Small intestine (tissue), 7 donors: ENCODE measurements around the gene DEFB123. TPM values are rescaled to one million over a fixed set of nuclear protein-coding genes. Genes with fewer than 3 reads are reported as not detected.
"Not testable (repeated sequence)": the region's sequence is repeated elsewhere in the genome, so short reads cannot be mapped to it uniquely, and the experiment has no call there.

Experiments
- DNase-seq, 2 donors: peaks; one replicate each; pipeline versions ENCODE4 v3.0.0 to v3.0.0-alpha.2; 2013
- FAIRE-seq: peaks from 2 replicates; lab custom pipeline; 2012; peaks lifted over from hg19 to GRCh38; lab: Jason Lieb, UNC
- H3K27ac ChIP-seq, 3 donors: one replicate each; pipeline ENCODE4 v1.5.1; 2013; ENCODE audit warnings: low read length in 2 of 3, mild to moderate bottlenecking in 2 of 3, control low read depth in 1 of 3, inconsistent platforms in 1 of 3, low read depth in 1 of 3, moderate library complexity in 1 of 3
- H3K27me3 ChIP-seq, 3 donors: one replicate each; pipeline ENCODE4 v1.6.1; 2013; ENCODE audit warnings: low read length in 3 of 3, inconsistent platforms in 1 of 3; ENCODE audit not compliant: control insufficient read depth in 3 of 3, insufficient read depth in 3 of 3
- H3K36me3 ChIP-seq, 3 donors: one replicate each; pipeline ENCODE4 v1.6.1; 2013; ENCODE audit warnings: low read length in 3 of 3, inconsistent platforms in 1 of 3, low read depth in 1 of 3, mild to moderate bottlenecking in 1 of 3, moderate library complexity in 1 of 3; ENCODE audit not compliant: control insufficient read depth in 3 of 3, insufficient read depth in 2 of 3
- H3K4me1 ChIP-seq, 3 donors: one replicate each; pipeline ENCODE4 v1.6.1; 2013; ENCODE audit warnings: low read length in 2 of 3, inconsistent platforms in 1 of 3, low read depth in 1 of 3, mild to moderate bottlenecking in 1 of 3, moderate library complexity in 1 of 3; ENCODE audit not compliant: control insufficient read depth in 3 of 3, insufficient read depth in 2 of 3
- H3K4me3 ChIP-seq, 3 donors: one replicate each; pipeline ENCODE4 v1.5.1; 2013; ENCODE audit warnings: low read length in 3 of 3, control low read depth in 1 of 3, inconsistent platforms in 1 of 3, low read depth in 1 of 3, mild to moderate bottlenecking in 1 of 3, moderate library complexity in 1 of 3
- H3K9me3 ChIP-seq, 2 donors: one replicate each; pipeline ENCODE4 v1.6.1; 2013; ENCODE audit warnings: low read depth in 1 of 2, low read length in 1 of 2; ENCODE audit not compliant: control insufficient read depth in 2 of 2, insufficient read depth in 1 of 2
- WGBS, 3 donors: extraction: QIAGEN DNeasy Blood & Tissue Kit; methylation state at CpG; one replicate each; pipeline ENCODE4 v1.1.7; 2013; 5-methylcytosine and 5-hydroxymethylcytosine counted together
- polyA plus RNA-seq, 4 donors: library from polyadenylated mRNA; stranded (reverse) in 3 of 4; unstranded in 1 of 4; fragments of 200-250 nt in 3 of 4; fragments of 120-200 nt in 1 of 4; gene quantifications; one replicate each; pipeline versions ENCODE4 v1.2.1 to v1.2.3, GENCODE V29; 2013
- donor health status: healthy with polysubstance abuse.
- donor health status: control.
- donor health status: control.
- donor health status: Bipolar disorder and iron deficiency.
- donor health status: healthy.

Gene DEFB123
- polyA plus RNA-seq, 4 donors, result not detected

DNA sequence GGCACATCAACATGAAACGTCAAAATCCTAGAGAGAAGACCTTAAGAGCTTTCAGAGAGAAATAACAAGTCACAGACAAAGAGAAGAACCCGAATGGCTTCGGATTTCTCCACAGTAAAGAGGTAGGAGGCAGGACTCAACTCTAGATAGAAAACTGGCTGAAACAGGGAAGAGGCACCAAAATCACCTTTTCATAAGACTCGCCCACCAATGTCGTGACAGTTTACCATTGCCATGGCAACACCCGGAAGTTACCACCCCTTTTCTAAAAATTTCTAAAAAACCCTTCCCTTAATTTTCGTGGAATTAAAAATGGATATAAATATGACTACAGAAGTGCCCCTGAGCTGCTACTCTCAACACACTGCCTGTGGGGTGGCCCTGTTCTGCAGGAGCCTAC, 22.1 kb upstream of the DEFB123 start:
- Histone ChIP-seq H3K4me3 (no peak overlapping the region), H3K27ac (no peak overlapping the region), H3K36me3 (no peaks in the 10 kb centered on the region), H3K27me3 (no peaks in the 10 kb centered on the region), H3K4me1 (no peaks in the 10 kb centered on the region), H3K9me3 (peaks cover 0 to 8% of the 10 kb centered on the region in 2 donors)
- 81 to 87% (median 82%) methylated on average over 7 of the region's 7 CpGs for WGBS, 3 donors
- FAIRE-seq (no peak), DNase-seq (no peak)

DNA sequence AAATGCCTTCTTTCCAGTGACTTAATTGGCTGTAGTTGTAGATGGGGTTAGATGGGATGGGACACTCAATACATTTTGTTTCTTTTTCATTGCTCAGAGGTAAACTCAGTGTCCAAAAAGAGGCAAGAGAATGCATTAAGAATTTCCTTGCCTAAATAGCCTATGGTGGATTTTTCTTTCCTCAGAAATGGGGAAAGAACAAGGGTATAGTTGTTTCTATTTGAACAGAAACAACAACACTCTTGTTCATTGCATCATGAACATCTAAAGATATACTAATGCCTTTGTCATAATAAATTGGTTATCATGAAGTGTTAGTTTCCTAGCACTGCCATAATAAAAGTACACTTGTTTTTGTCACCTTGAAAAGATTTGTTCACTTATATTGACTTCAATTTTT, 14.6 kb upstream of the DEFB123 start:
- H3K4me1 ChIP-seq, result no peaks in the 10 kb centered on the region
- no peaks in the 10 kb centered on the region for H3K36me3 ChIP-seq
- no peak overlapping the region for H3K27ac ChIP-seq
- no peak overlapping the region for H3K4me3 ChIP-seq
- DNase-seq, result no peak
- no peak for FAIRE-seq
- peaks cover 0 to 13% of the 10 kb centered on the region in 2 donors for H3K9me3 ChIP-seq
- H3K27me3 ChIP-seq, result no peaks in the 10 kb centered on the region

DNA sequence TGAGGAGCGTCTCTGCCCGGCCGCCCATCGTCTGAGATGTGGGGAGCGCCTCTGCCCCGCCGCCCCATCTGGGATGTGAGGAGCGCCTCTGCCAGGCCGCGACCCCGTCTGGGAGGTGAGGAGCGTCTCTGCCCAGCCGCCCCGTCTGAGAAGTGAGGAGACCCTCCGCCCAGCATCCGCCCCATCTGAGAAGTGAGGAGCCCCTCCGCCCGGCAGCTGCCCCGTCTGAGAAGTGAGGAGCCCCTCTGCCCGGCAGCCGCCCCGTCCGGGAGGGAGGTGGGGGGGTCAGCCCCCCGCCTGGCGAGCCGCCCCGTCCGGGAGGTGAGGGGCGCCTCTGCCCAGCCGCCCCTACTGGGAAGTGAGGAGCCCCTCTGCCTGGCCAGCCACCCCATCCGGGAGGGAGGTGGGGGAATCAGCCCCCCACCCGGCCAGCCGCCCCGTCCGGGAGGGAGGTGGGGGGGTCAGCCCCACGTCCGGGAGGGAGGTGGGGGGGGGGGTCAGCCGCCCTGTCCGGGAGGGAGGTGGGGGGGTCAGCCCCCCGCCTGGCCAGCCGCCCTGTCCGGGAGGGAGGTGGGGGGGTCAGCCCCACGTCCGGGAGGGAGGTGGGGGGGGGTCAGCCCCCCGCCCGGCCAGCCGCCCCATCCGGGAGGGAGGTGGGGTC, 13.4 kb upstream of the DEFB123 start:
- H3K27me3 ChIP-seq, H3K36me3 ChIP-seq, H3K27ac ChIP-seq, H3K4me1 ChIP-seq, H3K4me3 ChIP-seq, DNase-seq, FAIRE-seq: not testable (repeated sequence)
- 90 to 100% methylated on average over 6 to 42 of the region's 48 CpGs; no CpG with 5 or more reads in 1 of the 3 donors for WGBS, 3 donors
- peaks cover 0 to 13% of the 10 kb centered on the region in 2 donors for H3K9me3 ChIP-seq

DNA sequence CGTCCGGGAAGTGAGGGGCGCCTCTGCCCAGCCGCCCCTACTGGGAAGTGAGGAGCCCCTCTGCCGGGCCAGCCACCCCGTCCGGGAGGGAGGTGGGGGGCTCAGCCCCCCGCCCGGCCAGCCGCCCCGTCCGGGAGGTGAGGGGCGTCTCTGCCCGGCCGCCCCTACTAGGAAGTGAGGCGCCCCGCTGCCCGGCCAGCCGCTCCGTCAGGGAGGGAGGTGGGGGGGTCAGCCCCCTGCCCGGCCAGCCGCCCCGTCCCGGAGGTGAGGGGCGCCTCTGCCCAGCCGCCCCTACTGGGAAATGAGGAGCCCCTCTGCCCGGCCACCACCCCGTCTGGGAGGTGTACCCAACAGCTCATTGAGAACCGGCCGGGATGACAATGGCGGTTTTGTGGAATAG, 12.9 kb upstream of the DEFB123 start:
- not testable (repeated sequence) for H3K4me1 ChIP-seq, DNase-seq, H3K27ac ChIP-seq, H3K36me3 ChIP-seq, H3K4me3 ChIP-seq, FAIRE-seq, H3K27me3 ChIP-seq
- WGBS, 3 donors, result 91 to 97% (median 93%) methylated on average over 16 to 31 of the region's 31 CpGs
- peaks cover 0 to 13% of the 10 kb centered on the region in 2 donors for H3K9me3 ChIP-seq

DNA sequence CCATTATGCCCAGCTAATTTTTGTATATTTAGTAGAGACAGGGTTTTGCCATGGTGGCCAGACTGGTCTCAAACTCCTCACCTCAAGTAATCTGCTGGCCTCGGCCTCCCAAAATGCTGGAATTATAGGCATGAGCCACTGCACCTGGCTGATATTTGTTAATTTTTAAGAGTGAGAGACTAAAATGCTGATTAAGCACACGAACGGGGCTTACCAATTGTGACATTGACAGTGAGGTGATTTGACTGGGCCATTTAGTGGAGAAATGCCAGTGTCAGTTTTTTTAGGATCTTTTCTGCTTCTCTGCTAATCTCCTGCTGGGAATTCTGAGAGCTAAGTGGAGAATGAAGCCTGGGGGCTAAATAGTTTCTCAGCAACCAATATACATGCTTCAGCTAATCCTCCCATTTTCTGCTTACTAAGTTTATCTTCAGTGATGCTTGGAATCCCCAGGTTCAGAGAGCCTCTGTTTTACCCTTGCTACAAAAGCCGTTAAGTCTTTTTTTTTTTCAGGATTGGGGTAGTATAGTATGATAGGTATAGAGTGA, 9.8 kb upstream of the DEFB123 start:
- peaks cover 0 to 3% of the 10 kb centered on the region in 2 donors for H3K9me3 ChIP-seq
- WGBS, 3 donors, result 58 to 65% (median 61%) methylated on average over 4 of the region's 4 CpGs
- FAIRE-seq, result no peak

DNA sequence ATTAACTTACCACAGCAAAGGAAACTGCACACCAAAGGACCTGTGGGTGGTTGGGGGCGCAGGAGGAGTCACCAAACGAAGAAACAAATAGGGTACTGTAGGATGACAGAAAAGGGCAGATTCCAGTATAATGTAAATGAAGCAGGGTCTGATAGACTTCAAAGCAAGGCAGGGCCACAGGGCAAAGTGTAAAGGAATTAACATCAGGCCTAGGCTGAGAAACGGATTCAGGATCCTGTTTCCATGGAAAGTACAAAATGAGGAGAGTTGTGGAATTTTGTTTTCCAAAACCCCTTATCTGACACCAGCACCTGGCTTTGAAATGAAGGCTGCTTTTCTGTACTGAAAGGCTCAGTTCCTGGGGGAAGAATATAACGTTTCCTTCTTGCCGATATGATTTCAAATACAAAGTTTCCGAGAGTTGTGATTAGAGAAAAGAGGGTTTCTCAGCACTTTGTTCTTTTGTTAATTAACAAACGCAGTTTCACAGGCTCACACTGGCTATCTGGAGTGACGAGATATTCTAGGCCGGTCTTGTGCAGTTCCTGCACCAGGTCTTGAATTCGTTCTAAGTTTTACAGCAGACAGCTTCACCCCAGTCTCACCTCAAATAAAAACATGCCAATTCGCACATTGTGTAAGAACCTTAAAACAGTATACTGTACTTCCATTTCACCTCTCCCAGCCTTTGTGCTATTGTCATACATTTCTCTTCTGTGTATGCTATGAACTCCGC, 5.8 kb downstream of the DEFB123 start:
- Histone ChIP-seq H3K4me3 (no peak overlapping the region), H3K27me3 (no peaks in the 10 kb centered on the region), H3K9me3 (no peaks in the 10 kb centered on the region), H3K4me1 (no peaks in the 10 kb centered on the region), H3K36me3 (no peaks in the 10 kb centered on the region), H3K27ac (no peak overlapping the region)
- DNase-seq, result no peak
- FAIRE-seq, result no peak
- WGBS, 3 donors, result 73 to 76% (median 74%) methylated on average over 12 of the region's 12 CpGs

More for the DNA sequence above, 9.8 kb upstream of the DEFB123 start:
- Histone ChIP-seq H3K4me3 (no peak overlapping the region), H3K36me3 (no peaks in the 10 kb centered on the region), H3K4me1 (no peaks in the 10 kb centered on the region), H3K27me3 (peaks cover 0 to 1% (median 0%) of the 10 kb centered on the region in 3 donors), H3K27ac (no peak overlapping the region)
- DNase-seq, result no peak

DNA sequence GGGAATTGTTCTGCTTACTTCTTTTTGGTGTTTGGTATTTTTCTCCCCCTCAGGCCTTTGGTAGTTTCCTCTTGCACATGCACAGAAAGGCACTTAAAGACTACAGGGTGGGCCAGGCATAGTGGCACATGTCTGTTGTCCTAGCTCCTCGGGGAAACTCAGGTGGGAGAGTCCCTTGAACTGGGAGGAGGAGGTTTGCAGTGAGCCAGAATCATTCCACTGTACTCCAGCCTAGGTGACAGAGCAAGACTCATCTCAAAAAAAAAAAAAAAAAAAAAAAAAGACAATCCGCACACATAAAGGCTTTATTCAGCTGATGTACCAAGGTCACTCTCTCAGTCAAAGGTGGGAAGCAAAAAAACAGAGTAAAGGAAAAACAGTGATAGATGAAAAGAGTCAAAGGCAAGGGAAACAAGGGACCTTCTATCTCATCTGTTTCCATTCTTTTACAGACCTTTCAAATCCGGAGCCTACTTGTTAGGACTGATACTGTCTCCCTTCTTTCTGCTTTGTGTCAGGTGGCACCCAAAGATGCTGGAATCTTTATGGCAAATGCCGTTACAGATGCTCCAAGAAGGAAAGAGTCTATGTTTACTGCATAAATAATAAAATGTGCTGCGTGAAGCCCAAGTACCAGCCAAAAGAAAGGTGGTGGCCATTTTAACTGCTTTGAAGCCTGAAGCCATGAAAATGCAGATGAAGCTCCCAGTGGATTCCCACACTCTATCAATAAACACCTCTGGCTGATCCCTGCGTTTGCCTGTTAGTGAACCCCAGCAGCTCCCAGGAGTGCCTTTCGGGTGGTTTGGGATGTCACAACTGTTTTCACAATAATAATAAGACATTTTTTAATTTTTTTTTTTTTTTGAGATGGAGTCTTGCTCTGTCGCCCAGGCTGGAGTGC, 9.3 kb downstream of the DEFB123 start:
- WGBS, 3 donors, result 68 to 75% (median 70%) methylated on average over 8 of the region's 8 CpGs
- H3K4me3 ChIP-seq, result no peak overlapping the region
- no peak for FAIRE-seq

DNA sequence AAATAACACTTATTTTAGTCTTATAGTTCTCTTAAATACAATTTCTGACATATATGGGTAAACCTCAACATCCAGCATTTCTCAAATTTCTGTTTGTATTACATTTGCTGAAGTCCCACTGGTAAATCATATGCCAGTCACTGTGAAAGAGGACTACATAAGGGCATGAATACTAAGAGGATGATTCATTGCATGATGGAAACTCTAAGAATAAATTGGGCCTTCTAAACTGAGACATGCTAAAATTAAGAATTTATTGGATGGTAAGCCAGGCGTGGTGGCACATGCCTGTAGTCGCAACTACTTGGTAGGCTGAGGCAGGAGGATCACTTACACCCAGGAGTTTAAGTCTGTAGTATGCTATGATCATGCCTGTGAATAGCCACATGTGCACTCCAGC, 12.1 kb downstream of the DEFB123 start:
- H3K36me3 ChIP-seq, result no peaks in the 10 kb centered on the region
- H3K27ac ChIP-seq, result no peak overlapping the region
- H3K9me3 ChIP-seq, result no peaks in the 10 kb centered on the region
- no peaks in the 10 kb centered on the region for H3K27me3 ChIP-seq
- H3K4me3 ChIP-seq, result no peak overlapping the region
- WGBS, 3 donors, result 72 to 79% (median 77%) methylated on average over 2 of the region's 2 CpGs
- no peak for FAIRE-seq
- DNase-seq, result no peak
- H3K4me1 ChIP-seq, result no peaks in the 10 kb centered on the region

More for the DNA sequence above, 9.3 kb downstream of the DEFB123 start:
- Histone ChIP-seq H3K9me3 (no peaks in the 10 kb centered on the region), H3K36me3 (no peaks in the 10 kb centered on the region), H3K27ac (no peak overlapping the region), H3K27me3 (no peaks in the 10 kb centered on the region), H3K4me1 (no peaks in the 10 kb centered on the region)
- no peak for DNase-seq
